Measurements from ENCODE around the gene ATAD3B. TPM values are rescaled to one million over a fixed set of nuclear protein-coding genes. Genes with fewer than 3 reads are reported as not detected.

The ATAD3B gene
- total and polyA plus RNA-seq, 2 of the 13 experiments (the other 11 are each of a cell fraction or from before 2014, with no cell fraction given): 9.6 to 31.1 TPM

GRCh38 chr1:1441002-1441888 is 30.3 kb upstream of the ATAD3B start (continued):
- TF ChIP-seq THAP9 (CRISPR knock-in tag; IDR thresholded peaks at IDR 0.05; ENCODE audit: borderline replicate concordance) (0 out of 2 replicates have a peak, but pooled peaks have one; percentile 48), SYNCRIP (IDR thresholded peaks at IDR 0.05; ENCODE audit: insufficient read depth, low read depth, low read length) (no peak), MXD1 (CRISPR knock-in tag; IDR thresholded peaks at IDR 0.05) (peak; percentile 86; the same call in 1 of the 2 replicates), ZNF232 (CRISPR knock-in tag; IDR thresholded peaks at IDR 0.05; ENCODE audit: borderline replicate concordance) (peak; percentile 32; the same call in 1 of the 2 replicates), PATZ1 (CRISPR knock-in tag; IDR thresholded peaks at IDR 0.05) (peak; percentile 93), GABPB1 (CRISPR knock-in tag; IDR thresholded peaks at IDR 0.05) (peak; percentile 78), ZBTB44 (CRISPR knock-in tag; IDR thresholded peaks at IDR 0.05) (no peak), ZNF687 (CRISPR knock-in tag; IDR thresholded peaks at IDR 0.05) (peak; percentile 77), CCDC6 (CRISPR knock-in tag; IDR thresholded peaks at IDR 0.05) (peak; percentile 74; the same call in 1 of the 2 replicates), ZNF296 (CRISPR knock-in tag; conservative IDR thresholded peaks at IDR 0.05) (peak; percentile 89; the same call in 1 of the 2 replicates), ARHGAP35 (CRISPR knock-in tag; IDR thresholded peaks at IDR 0.05; ENCODE audit: borderline replicate concordance) (no peak), ZBTB3 (CRISPR knock-in tag; IDR thresholded peaks at IDR 0.05; ENCODE audit: borderline replicate concordance, low read depth) (peak; percentile 73; the same call in 1 of the 2 replicates), ZBTB7B (CRISPR knock-in tag; IDR thresholded peaks at IDR 0.05) (peak; percentile 95), MTERF4 (CRISPR knock-in tag; IDR thresholded peaks at IDR 0.05) (no peak; the same call in 1 of the 2 replicates)
